Adrenal gland (tissue), 5 donors: ENCODE measurements around the gene CCAR1.

Experiments
- POLR2A ChIP-seq, 2 donors: fragments of 450-650 bp; IDR thresholded peaks; one replicate each; pipeline ENCODE4 v1.6.1; 2017; ENCODE audit warnings: antibody characterized with exemption in 2 of 2, mild to moderate bottlenecking in 2 of 2, moderate library complexity in 1 of 2
- TF ChIP-seq, protein P1 (sequence below), 6 experiments: fragments of 450-650 bp in 4 of 6; fragments of 200-600 bp in 2 of 6; sonication (generic) in 1 of 6; IDR thresholded peaks; 1 replicate in 5 of 6; 2 replicates in 1 of 6; pipeline versions ENCODE4 v1.5.1 to v1.8.0; 2016 to 2021; ENCODE audit warnings: antibody characterized with exemption in 6 of 6, mild to moderate bottlenecking in 2 of 6, moderate library complexity in 1 of 6
- donor health status: DM: no; HTN: no; CAD: no.

DNA sequence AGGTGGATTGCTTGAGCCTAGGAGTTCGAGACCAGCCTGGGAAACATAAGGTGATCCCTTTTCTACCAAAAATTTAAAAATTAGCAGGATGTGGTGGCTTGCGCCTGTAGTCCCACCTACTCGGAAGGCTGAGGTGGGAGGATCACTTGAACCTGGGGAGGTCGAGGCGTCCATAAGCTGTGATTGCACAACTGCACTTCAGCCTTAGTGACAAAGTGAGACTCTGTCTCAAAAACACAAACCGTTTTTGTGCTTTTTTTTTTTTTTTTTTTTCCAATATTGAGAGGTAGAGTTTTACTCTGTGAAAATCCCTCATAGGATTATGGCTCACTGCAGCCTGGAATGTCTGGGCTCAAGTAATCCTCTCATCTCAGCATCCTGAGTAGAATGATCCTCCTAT, 14.1 kb downstream of the CCAR1 start:
- TF ChIP-seq, protein P1, sequence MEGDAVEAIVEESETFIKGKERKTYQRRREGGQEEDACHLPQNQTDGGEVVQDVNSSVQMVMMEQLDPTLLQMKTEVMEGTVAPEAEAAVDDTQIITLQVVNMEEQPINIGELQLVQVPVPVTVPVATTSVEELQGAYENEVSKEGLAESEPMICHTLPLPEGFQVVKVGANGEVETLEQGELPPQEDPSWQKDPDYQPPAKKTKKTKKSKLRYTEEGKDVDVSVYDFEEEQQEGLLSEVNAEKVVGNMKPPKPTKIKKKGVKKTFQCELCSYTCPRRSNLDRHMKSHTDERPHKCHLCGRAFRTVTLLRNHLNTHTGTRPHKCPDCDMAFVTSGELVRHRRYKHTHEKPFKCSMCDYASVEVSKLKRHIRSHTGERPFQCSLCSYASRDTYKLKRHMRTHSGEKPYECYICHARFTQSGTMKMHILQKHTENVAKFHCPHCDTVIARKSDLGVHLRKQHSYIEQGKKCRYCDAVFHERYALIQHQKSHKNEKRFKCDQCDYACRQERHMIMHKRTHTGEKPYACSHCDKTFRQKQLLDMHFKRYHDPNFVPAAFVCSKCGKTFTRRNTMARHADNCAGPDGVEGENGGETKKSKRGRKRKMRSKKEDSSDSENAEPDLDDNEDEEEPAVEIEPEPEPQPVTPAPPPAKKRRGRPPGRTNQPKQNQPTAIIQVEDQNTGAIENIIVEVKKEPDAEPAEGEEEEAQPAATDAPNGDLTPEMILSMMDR (IDR thresholded peaks at IDR 0.05), result no peak
- TF ChIP-seq POLR2A (IDR thresholded peaks at IDR 0.05), result no peak
